Body of pancreas (tissue), 4 donors: ENCODE results near the gene NR2C2.

Experiments used
- CTCF ChIP-seq, 7 experiments: fragments of 450-650 bp in 4 of 7; fragments of 200-600 bp in 3 of 7; sonication (generic) in 3 of 7; IDR thresholded peaks; one replicate each; pipeline ENCODE4 v1.5.1; 2016 to 2019; ENCODE audit warnings: antibody characterized with exemption in 7 of 7
- POLR2A ChIP-seq, 3 donors: fragments of 450-650 bp; IDR thresholded peaks; one replicate each; pipeline ENCODE4 v1.6.1; 2016; ENCODE audit warnings: antibody characterized with exemption in 3 of 3, mild to moderate bottlenecking in 2 of 3

DNA sequence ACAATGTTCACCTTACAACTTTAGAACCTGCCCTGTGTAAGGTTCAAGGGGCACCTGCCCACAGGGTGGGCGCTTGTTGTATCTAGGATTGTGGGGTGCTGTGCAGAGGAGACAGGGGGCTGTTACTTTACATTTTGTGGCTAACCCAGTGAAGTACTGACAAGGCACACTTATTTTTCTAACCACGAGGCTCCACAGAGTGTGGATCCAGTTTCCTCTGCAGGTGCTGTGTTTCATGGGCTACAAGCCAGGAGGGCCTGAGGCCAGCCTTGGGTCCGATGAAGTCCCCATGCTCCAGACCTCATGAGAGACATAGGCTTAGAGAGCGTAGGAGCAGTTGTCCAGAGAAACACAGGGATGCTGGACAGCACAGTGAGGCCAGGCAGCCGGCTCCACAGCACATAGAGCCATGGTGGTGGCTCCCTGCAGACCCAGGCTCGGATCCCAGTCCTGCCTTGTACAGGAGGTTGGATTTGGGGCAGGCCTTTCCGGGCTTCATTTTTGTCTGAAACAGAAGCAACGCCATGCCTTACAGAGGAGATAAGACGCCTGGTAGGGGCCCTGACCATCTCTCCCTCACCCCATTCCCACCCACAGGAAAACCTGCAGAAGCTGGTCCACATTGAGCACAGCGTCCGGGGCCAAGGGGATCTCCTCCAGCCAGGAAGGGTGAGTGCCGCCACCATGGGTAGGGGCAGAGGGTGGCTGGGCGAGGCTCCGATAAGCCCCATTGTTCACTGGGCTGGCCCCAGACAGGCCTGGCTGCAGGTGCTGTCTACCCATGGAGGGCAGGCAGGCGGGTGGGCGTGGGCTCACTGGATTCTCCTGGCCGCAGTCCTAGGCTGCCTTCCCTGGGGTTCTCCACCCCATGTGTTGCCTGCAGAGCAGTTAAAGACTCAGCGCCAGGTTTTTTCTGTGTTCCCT lies 40.1 kb upstream of the NR2C2 start:
- no peak for TF ChIP-seq CTCF (IDR thresholded peaks at IDR 0.05)
- no peak for TF ChIP-seq POLR2A (IDR thresholded peaks at IDR 0.05)
